MM.1S (cell line): ENCODE measurements around the gene ERGIC3.

Experiments used
- DNase-seq: peaks from one replicate; pipeline ENCODE4 v3.0.0-alpha.2; 2015
- H2AFZ ChIP-seq: fragments of 300-600 bp; sonication (generic); 2 replicates; pipeline ENCODE4 v1.6.0; 2016; ENCODE audit warnings: antibody characterized with exemption, low read length
- H3F3A ChIP-seq: fragments of 300-600 bp; sonication (generic); 2 replicates; pipeline ENCODE4 v1.6.1; 2016; ENCODE audit warnings: mild to moderate bottlenecking, antibody characterized with exemption, low read length, moderate library complexity, mixed read lengths; ENCODE audit not compliant: insufficient read depth
- H3K27ac ChIP-seq: fragments of 300-600 bp; sonication (generic); 2 replicates; pipeline ENCODE4 v1.5.1; 2016; ENCODE audit warnings: mild to moderate bottlenecking, low read length
- H3K27me3 ChIP-seq: fragments of 300-600 bp; sonication (generic); replicated peaks from 2 replicates; pipeline ENCODE4 v1.6.0; 2016; ENCODE audit warnings: low read length; ENCODE audit not compliant: insufficient read depth
- H3K36me3 ChIP-seq: fragments of 300-600 bp; sonication (generic); replicated peaks from 2 replicates; pipeline ENCODE4 v1.6.1; 2016; ENCODE audit warnings: mild to moderate bottlenecking, low read length, mixed read lengths; ENCODE audit not compliant: insufficient read depth
- H3K4me1 ChIP-seq: fragments of 300-600 bp; sonication (generic); 2 replicates; pipeline ENCODE4 v1.6.1; 2016; ENCODE audit warnings: low read length, mixed read lengths
- H3K4me2 ChIP-seq: fragments of 300-600 bp; sonication (generic); 2 replicates; pipeline ENCODE4 v1.6.0; 2016; ENCODE audit warnings: low read depth, low read length
- H3K4me3 ChIP-seq: fragments of 300-600 bp; sonication (generic); 2 replicates; pipeline ENCODE4 v1.5.1; 2016; ENCODE audit warnings: low read length, mixed read lengths
- H3K79me2 ChIP-seq: fragments of 300-600 bp; sonication (generic); 2 replicates; pipeline ENCODE4 v1.6.1; 2016; ENCODE audit warnings: mixed run types, low read length, mixed read lengths
- H3K9ac ChIP-seq: fragments of 300-600 bp; sonication (generic); 2 replicates; pipeline ENCODE4 v1.6.1; 2016; ENCODE audit warnings: low read length, mixed read lengths
- H3K9me2 ChIP-seq: fragments of 300-600 bp; sonication (generic); replicated peaks from 2 replicates; pipeline ENCODE4 v1.6.1; 2016; ENCODE audit warnings: mild to moderate bottlenecking, low read length, mixed read lengths; ENCODE audit not compliant: insufficient read depth
- H3K9me3 ChIP-seq: fragments of 300-600 bp; sonication (generic); replicated peaks from 2 replicates; pipeline ENCODE4 v1.6.1; 2016; ENCODE audit warnings: mild to moderate bottlenecking, low read length, mixed read lengths; ENCODE audit not compliant: insufficient read depth
- H4K20me1 ChIP-seq: fragments of 300-600 bp; sonication (generic); 2 replicates; pipeline ENCODE4 v1.6.1; 2016; ENCODE audit warnings: mild to moderate bottlenecking, low read length, moderate library complexity, mixed read lengths; ENCODE audit not compliant: insufficient read depth
- CTCF ChIP-seq: fragments of 300-600 bp; sonication (generic); IDR thresholded peaks from 2 replicates; pipeline ENCODE4 v1.5.1; 2016; ENCODE audit warnings: antibody characterized with exemption, low read length, mixed read lengths
- EZH2 ChIP-seq: fragments of 300-600 bp; sonication (generic); optimal IDR thresholded peaks from 2 replicates; pipeline ENCODE3; 2017; ENCODE audit warnings: low read depth, mild to moderate bottlenecking, antibody characterized with exemption, low read length, mixed read lengths
- EZH2phosphoT487 ChIP-seq: fragments of 300-600 bp; sonication (generic); IDR thresholded peaks from 2 replicates; pipeline ENCODE4 v1.6.1; 2018; ENCODE audit warnings: antibody characterized with exemption, low read length

ERGIC3 gene

GRCh38 chr20:35595456-35595855 is 53.6 kb downstream of the ERGIC3 start:
- DNase-seq: no peak
- Histone ChIP-seq H3K4me2 (no peak overlapping the region), H3K4me1 (no peaks in the 10 kb centered on the region), H3K79me2 (no peaks in the 10 kb centered on the region), H3K9ac (no peak overlapping the region), H3K9me3 (no peaks in the 10 kb centered on the region), H2AFZ (no peak overlapping the region), H3F3A (no peaks in the 10 kb centered on the region), H3K4me3 (no peak overlapping the region), H3K9me2 (no peaks in the 10 kb centered on the region), H3K36me3 (no peaks in the 10 kb centered on the region), H3K27me3 (no peaks in the 10 kb centered on the region), H3K27ac (no peak overlapping the region), H4K20me1 (no peaks in the 10 kb centered on the region)
- no peak for TF ChIP-seq EZH2

- H3K4me2 ChIP-seq: no peak overlapping the region
- no peaks in the 10 kb centered on the region for H3F3A ChIP-seq
- H2AFZ ChIP-seq: no peak overlapping the region
- no peak overlapping the region for H3K4me3 ChIP-seq
- no peaks in the 10 kb centered on the region for H4K20me1 ChIP-seq
- no peaks in the 10 kb centered on the region for H3K36me3 ChIP-seq
- no peak for DNase-seq
- H3K79me2 ChIP-seq: no peaks in the 10 kb centered on the region
- H3K27ac ChIP-seq: no peak overlapping the region
- H3K9ac ChIP-seq: no peak overlapping the region
- H3K27me3 ChIP-seq: peaks cover 3% of the 10 kb centered on the region
- H3K4me1 ChIP-seq: peaks cover under 1% of the 10 kb centered on the region; the same call in 1 of the 2 replicates
- no peaks in the 10 kb centered on the region for H3K9me2 ChIP-seq
- H3K9me3 ChIP-seq: no peaks in the 10 kb centered on the region
- no peak for TF ChIP-seq EZH2
- TF ChIP-seq EZH2phosphoT487: no peak
- TF ChIP-seq CTCF: no peak
These were observed 54.0 kb downstream of the ERGIC3 start for GRCh38 chr20:35595901-35596300.

- Histone ChIP-seq H4K20me1 (no peaks in the 10 kb centered on the region), H3K4me2 (no peak overlapping the region), H3K4me1 (peaks cover 6% of the 10 kb centered on the region), H3K9ac (no peak overlapping the region), H3K4me3 (no peak overlapping the region), H3K9me2 (no peaks in the 10 kb centered on the region), H2AFZ (no peak overlapping the region), H3F3A (no peaks in the 10 kb centered on the region), H3K36me3 (no peaks in the 10 kb centered on the region), H3K27ac (no peak overlapping the region), H3K27me3 (peaks cover 8% of the 10 kb centered on the region), H3K79me2 (no peaks in the 10 kb centered on the region), H3K9me3 (no peaks in the 10 kb centered on the region)
- no peak for TF ChIP-seq EZH2
- TF ChIP-seq CTCF: no peak
- TF ChIP-seq EZH2phosphoT487: no peak
- no peak for DNase-seq
These were observed 55.3 kb downstream of the ERGIC3 start for GRCh38 chr20:35597186-35597585.

DNA sequence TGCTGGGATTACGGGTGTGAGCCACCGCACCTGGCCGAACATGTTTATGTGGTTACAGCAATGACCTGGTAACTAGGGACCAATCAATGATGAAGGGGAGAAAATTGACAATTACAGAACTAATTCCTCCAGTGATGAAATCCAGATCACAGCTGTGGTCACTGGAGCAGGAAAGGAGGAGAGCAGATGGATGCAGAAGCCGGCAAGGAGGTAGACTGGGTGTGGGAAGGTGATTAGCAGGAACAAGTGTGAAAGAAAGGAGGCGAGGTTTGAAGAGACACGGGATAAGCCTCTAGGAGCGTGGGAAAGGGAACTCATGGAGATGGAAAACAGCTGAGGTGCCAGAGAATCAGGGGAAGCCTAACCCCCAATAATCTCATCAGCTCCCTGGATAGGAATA is 56.6 kb downstream of the ERGIC3 start:
- TF ChIP-seq CTCF (no peak), EZH2 (no peak), EZH2phosphoT487 (no peak)
- Histone ChIP-seq H3K9ac (no peak overlapping the region), H3K27me3 (peaks cover 8% of the 10 kb centered on the region), H3F3A (no peaks in the 10 kb centered on the region), H3K9me3 (no peaks in the 10 kb centered on the region), H4K20me1 (no peaks in the 10 kb centered on the region), H3K36me3 (no peaks in the 10 kb centered on the region), H3K9me2 (no peaks in the 10 kb centered on the region), H3K79me2 (no peaks in the 10 kb centered on the region), H3K4me2 (no peak overlapping the region), H3K27ac (no peak overlapping the region), H2AFZ (no peak overlapping the region), H3K4me3 (no peak overlapping the region), H3K4me1 (peaks cover 6% of the 10 kb centered on the region)
- DNase-seq: no peak
